GM18870 (cell line): ENCODE measurements around the gene ZFAND3.

ENCODE experiments used
- ATAC-seq: cut with Tn5 transposase; IDR thresholded peaks from one replicate; pipeline ENCODE4 v1.9.1; 2021; ENCODE audit warnings: moderate library complexity; ENCODE audit not compliant: unreplicated experiment

ZFAND3 gene

GRCh38 chr6:37798436-37799262 lies 20.9 kb upstream of the ZFAND3 start:
- no peak for ATAC-seq

GRCh38 chr6:37799263-37799644 lies 20.3 kb upstream of the ZFAND3 start:
- no peak for ATAC-seq

GRCh38 chr6:37800703-37801604 lies 18.6 kb upstream of the ZFAND3 start:
- no peak for ATAC-seq

GRCh38 chr6:37801605-37801940 lies 18.0 kb upstream of the ZFAND3 start:
- ATAC-seq = no peak

GRCh38 chr6:37802810-37803209 lies 16.7 kb upstream of the ZFAND3 start:
- ATAC-seq = no peak

- no peak for ATAC-seq
Observed at GRCh38 chr6:37804586-37804985, 14.9 kb upstream of the ZFAND3 start.

GRCh38 chr6:37806213-37806612 lies 13.3 kb upstream of the ZFAND3 start:
- no peak for ATAC-seq

- ATAC-seq = no peak
Observed at GRCh38 chr6:37807656-37808055, 11.9 kb upstream of the ZFAND3 start.

GRCh38 chr6:37809197-37809543 lies 10.4 kb upstream of the ZFAND3 start:
- ATAC-seq = no peak

GRCh38 chr6:37812841-37813240 lies 6.7 kb upstream of the ZFAND3 start:
- ATAC-seq = no peak

- no peak for ATAC-seq
Observed at GRCh38 chr6:37814374-37814773, 5.2 kb upstream of the ZFAND3 start.

GRCh38 chr6:37816599-37817375 lies 2.7 kb upstream of the ZFAND3 start:
- ATAC-seq = no peak

GRCh38 chr6:37818536-37819176 lies 871 bp upstream of the ZFAND3 start:
- peak; percentile 72 for ATAC-seq

GRCh38 chr6:37819802-37820717 lies 533 bp downstream of the ZFAND3 start:
- no peak for ATAC-seq

GRCh38 chr6:37820718-37821079 lies 1.2 kb downstream of the ZFAND3 start:
- ATAC-seq = no peak

GRCh38 chr6:37821446-37821845 lies 1.9 kb downstream of the ZFAND3 start:
- no peak for ATAC-seq

GRCh38 chr6:37822851-37823682 lies 3.5 kb downstream of the ZFAND3 start:
- no peak for ATAC-seq

GRCh38 chr6:37824170-37824569 lies 4.6 kb downstream of the ZFAND3 start:
- ATAC-seq = no peak

GRCh38 chr6:37826188-37826587 lies 6.7 kb downstream of the ZFAND3 start:
- ATAC-seq = no peak
